ENCODE results near the gene PTPRG. TPM values are rescaled to one million over a fixed set of nuclear protein-coding genes. Genes with fewer than 3 reads are reported as not detected.

The PTPRG gene
- 18.6 and 30.4 TPM in 2 replicates for total RNA-seq

DNA sequence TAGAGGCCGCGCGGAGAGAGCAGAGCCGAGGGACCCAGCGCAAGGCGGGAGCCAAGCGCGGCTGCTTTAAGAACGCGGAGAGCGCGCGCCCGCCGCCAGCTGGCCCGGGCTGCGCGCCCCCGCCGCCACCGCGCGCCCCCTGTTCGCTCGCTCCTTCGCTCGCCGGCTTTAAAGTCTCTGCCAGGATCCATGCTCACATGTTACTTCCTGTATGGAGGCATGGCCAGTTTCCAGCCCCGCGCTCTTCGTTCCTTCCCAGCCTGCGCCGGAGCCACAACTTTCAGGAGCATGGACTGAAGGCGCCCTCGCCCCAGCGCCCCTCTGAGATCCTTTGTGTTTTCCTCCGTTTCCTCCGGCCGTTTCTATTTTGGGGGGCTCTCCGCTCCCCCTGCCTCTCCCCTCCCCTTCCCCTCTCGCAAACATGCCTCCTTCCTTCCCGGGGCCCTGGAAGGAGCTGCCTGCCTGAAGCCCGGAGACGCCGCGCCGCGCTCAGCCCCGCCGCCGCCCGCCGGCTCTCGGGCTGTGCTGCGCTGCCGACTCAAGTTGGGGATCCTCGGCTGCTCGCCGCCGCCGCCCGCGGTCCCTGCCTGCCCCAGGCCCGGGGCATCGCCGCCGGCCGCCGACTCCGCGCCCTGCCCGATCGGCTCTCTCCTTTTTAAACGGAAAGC is at the start of gene PTPRG:
PTPRG (plus strand) TSS at position 198 of the 668 bp plus-strand sequence. CDS start 717 bp downstream, outside the sequence.

Data from regular cardiac myocyte (primary cell).